Measurements from ENCODE around the gene RHOD. TPM values are rescaled to one million over a fixed set of nuclear protein-coding genes. Genes with fewer than 3 reads are reported as not detected.

Gene RHOD
- total RNA-seq, 4 donors from 2014 or later = 27.8 to 85.2 (median 56.8) TPM

DNA sequence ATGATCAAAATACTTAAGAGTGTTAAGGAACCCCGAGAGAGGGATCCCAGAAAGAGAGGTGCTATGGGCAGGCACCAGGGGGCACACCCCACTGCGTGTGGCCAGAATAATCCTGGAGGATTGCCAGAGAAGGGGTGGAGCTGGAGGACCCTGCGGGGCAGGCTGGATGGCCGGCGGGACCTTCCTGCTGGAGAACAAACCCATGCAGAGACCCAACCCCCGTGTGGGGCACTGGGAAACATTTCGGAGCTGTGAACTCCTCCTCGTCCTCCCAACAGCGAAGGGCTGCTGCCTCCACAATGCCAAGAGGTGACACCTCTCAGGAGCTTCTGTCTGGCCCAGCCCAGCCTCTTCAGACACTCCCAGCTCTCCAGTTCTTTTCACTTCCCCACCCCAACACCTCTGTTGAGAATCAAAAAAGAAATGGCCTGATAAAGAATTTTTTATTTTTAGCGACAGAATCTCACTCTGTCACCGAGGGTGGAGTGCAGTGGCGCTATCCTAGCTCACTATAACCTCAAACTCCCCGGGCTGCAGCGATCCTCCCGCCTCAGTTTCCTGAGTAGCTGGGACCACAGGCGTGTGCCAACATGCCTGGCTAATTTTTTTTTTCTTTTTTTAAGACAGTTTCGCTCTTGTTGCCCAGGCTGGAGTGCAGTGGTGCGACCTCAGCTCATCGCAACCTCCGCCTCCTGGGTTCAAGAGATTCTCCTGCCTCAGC, 25.6 kb downstream of the RHOD start:
- H3K36me3 ChIP-seq = no peaks in the 10 kb centered on the region
- no peak for TF ChIP-seq POLR2A (IDR thresholded peaks at IDR 0.05)
- WGBS, 2 donors = 38 to 41% methylated on average over 18 to 19 of the region's 20 CpGs
- DNase-seq = peak; percentile 30
- H3K4me1 ChIP-seq = peaks cover 10 to 12% of the 10 kb centered on the region in 2 donors
- H3K27ac ChIP-seq = no peak overlapping the region
- no peaks in the 10 kb centered on the region for H3K27me3 ChIP-seq
- no peak overlapping the region for H3K4me3 ChIP-seq (replicated peaks in 1 of 3)
- no peaks in the 10 kb centered on the region for H3K9me3 ChIP-seq
- intact Hi-C loops (cut with DNase I) = loop anchor here (5.0 kb wide), 2 partner anchors 85 to 235 kb away; no protein-coding TSS in a partner anchor

DNA sequence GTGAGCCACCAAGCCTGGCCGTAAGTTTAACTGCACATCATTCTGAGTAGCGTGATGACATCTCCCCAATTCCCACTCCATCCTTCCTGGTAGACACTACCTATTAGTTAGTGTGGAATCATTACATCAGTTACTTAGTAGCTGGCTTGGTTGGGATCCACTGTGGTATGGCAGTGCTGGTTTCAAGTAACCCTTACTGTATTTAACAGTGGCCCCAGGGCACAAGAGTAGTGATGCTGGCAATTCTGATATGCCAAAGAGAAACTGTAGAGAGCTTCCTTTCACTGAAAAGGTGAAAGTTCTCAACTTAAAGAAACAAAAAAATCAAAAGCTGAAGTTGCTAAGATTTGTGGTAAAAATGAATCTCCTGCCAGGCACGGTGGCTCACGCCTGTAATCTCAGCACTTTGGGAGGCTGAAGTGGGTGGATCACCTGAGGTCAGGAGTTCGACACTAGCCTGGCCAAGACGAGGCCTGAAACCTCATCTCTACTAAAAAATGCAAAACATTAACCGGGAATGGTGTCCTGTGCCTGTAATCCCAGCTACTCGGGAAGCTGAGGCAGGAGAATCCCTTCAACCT, 27.2 kb downstream of the RHOD start:
- no peak for DNase-seq
- intact Hi-C loops (cut with DNase I) = loop anchor here (5.0 kb wide), 2 partner anchors 83 to 233 kb away; no protein-coding TSS in a partner anchor
- WGBS, 2 donors = 91 to 92% methylated on average over 8 of the region's 8 CpGs
- no peaks in the 10 kb centered on the region for H3K9me3 ChIP-seq
- H3K27me3 ChIP-seq = no peaks in the 10 kb centered on the region
- no peak overlapping the region for H3K27ac ChIP-seq
- peaks cover 10 to 12% of the 10 kb centered on the region in 2 donors for H3K4me1 ChIP-seq
- H3K36me3 ChIP-seq = no peaks in the 10 kb centered on the region
- no peak overlapping the region for H3K4me3 ChIP-seq (replicated peaks in 1 of 3)
- TF ChIP-seq, protein P1, sequence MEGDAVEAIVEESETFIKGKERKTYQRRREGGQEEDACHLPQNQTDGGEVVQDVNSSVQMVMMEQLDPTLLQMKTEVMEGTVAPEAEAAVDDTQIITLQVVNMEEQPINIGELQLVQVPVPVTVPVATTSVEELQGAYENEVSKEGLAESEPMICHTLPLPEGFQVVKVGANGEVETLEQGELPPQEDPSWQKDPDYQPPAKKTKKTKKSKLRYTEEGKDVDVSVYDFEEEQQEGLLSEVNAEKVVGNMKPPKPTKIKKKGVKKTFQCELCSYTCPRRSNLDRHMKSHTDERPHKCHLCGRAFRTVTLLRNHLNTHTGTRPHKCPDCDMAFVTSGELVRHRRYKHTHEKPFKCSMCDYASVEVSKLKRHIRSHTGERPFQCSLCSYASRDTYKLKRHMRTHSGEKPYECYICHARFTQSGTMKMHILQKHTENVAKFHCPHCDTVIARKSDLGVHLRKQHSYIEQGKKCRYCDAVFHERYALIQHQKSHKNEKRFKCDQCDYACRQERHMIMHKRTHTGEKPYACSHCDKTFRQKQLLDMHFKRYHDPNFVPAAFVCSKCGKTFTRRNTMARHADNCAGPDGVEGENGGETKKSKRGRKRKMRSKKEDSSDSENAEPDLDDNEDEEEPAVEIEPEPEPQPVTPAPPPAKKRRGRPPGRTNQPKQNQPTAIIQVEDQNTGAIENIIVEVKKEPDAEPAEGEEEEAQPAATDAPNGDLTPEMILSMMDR (IDR thresholded peaks at IDR 0.05) = no peak
- no peak for TF ChIP-seq POLR2A (IDR thresholded peaks at IDR 0.05)

DNA sequence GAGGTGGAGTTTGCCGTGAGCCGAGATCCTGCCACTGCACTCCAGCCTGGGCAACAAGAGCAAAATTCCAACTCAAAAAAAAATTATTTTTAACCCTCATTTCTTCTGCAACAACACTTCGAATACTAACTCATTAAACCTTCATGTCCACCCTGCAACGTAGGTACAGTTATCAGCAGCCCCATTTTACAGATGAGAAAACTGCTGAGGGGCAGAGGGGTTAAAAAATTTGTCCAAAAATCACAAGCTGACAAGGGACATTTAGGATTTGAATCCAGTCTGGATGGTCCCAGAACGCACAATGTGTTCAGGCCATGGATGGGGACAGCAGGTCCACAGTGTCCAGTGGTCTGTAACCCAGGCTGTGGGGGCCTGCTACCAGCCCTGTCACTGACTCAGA, 29.0 kb downstream of the RHOD start:
- intact Hi-C loops (cut with DNase I) = no loop called here

DNA sequence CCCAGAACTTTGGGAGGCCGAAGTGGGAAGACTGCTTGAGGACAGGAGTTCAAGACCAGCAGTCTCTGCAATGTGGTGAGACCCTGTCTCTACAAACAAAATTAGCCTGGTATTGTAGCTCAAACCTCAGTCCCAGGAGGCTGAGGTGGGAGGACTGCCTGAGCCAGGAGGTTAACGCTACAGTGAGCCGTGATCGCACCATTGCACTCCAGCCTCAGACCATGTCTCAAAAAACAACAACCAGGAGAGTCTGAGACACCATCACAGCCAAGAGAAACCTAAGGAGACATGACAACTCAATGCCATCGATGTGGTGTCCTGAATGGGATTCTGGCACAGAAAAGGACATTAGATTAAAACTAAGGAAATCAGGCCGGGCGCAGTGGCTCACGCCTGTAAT, 34.1 kb downstream of the RHOD start:
- Histone ChIP-seq H3K27me3 (no peaks in the 10 kb centered on the region), H3K36me3 (no peaks in the 10 kb centered on the region), H3K4me3 (replicated peaks in 1 of 3) (no peak overlapping the region), H3K27ac (no peak overlapping the region), H3K9me3 (no peaks in the 10 kb centered on the region), H3K4me1 (no peaks in the 10 kb centered on the region)
- WGBS, 2 donors = 94 to 99% methylated on average over 7 to 8 of the region's 8 CpGs
- TF ChIP-seq, protein P1 (IDR thresholded peaks at IDR 0.05) = no peak
- TF ChIP-seq POLR2A (IDR thresholded peaks at IDR 0.05) = no peak
- no peak for DNase-seq
- intact Hi-C loops (cut with DNase I) = no loop called here

More for the DNA sequence above, 29.0 kb downstream of the RHOD start:
- 91 to 95% methylated on average over 5 of the region's 5 CpGs for WGBS, 2 donors
- Histone ChIP-seq H3K9me3 (no peaks in the 10 kb centered on the region), H3K4me1 (peaks cover 10 to 12% of the 10 kb centered on the region in 2 donors), H3K4me3 (replicated peaks in 1 of 3) (no peak overlapping the region), H3K27ac (no peak overlapping the region), H3K27me3 (no peaks in the 10 kb centered on the region), H3K36me3 (no peaks in the 10 kb centered on the region)
- DNase-seq = no peak
- TF ChIP-seq, protein P1 (IDR thresholded peaks at IDR 0.05) = no peak
- TF ChIP-seq POLR2A (IDR thresholded peaks at IDR 0.05) = no peak

DNA sequence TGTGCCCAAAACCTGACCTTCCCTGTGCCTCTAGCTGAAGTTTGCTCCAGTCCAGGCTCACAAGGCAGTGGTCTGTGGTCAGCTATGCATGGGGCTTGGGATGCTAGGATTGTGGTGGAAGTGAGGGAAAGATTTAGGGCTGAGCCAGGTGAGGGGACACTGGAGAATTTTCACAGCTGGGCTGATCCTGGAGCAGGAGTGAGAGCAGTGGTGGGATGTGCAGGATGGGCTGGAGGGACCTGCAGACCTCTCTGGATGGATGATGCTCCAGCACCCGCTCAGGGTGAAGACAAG, 38.5 kb downstream of the RHOD start:
- intact Hi-C loops (cut with DNase I) = no loop called here
- 92 to 100% methylated on average over 1 of the region's 1 CpG for WGBS, 2 donors
- DNase-seq = no peak
- no peak for TF ChIP-seq POLR2A (IDR thresholded peaks at IDR 0.05)
- TF ChIP-seq, protein P1 (IDR thresholded peaks at IDR 0.05) = peak in 1 of 6 experiments; percentile 1
- Histone ChIP-seq H3K27ac (no peak overlapping the region), H3K4me3 (replicated peaks in 1 of 3) (no peak overlapping the region), H3K27me3 (no peaks in the 10 kb centered on the region), H3K4me1 (no peaks in the 10 kb centered on the region), H3K36me3 (no peaks in the 10 kb centered on the region), H3K9me3 (no peaks in the 10 kb centered on the region)
